Lower leg skin (tissue), 3 donors: ENCODE results near the gene ASTL.

ENCODE experiments used
- POLR2A ChIP-seq, 2 donors: fragments of 450-650 bp; IDR thresholded peaks; one replicate each; pipeline ENCODE4 v1.6.1; 2016 to 2017; ENCODE audit warnings: antibody characterized with exemption in 2 of 2, mild to moderate bottlenecking in 1 of 2, moderate library complexity in 1 of 2
- TF ChIP-seq, protein P1 (sequence below), 3 donors: fragments of 450-650 bp; IDR thresholded peaks; one replicate each; pipeline ENCODE4 v1.5.1; 2016; ENCODE audit warnings: antibody characterized with exemption in 3 of 3, mild to moderate bottlenecking in 3 of 3, moderate library complexity in 2 of 3

DNA sequence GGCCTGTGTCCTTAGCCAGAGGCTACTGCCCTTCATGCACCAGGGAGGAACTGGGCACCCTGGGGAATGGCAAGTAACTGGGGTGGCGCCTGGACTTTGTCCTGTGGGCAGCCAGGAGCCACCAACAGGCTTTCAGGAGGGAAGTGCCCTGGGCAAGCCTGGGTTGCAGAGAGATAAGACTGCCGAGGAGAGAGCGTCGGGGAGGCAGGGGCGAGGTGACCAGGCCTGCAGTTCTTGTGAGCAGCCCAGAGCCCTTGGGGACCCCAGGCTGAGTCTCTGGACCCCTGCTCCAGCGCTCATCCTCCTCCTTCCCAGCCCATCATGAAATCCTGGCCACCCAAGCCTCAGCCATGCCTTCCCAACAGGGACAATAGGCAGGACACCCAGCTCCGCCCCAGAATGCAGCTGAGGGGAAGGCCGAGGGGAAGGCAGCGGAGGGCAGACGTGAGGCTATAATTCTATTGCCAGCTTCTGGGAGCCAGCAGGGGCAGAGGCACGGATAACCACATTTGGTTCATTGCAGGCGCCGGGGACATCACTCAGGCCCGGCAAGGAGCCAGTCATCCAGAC is 47.1 kb downstream of the ASTL start:
- TF ChIP-seq, protein P1, sequence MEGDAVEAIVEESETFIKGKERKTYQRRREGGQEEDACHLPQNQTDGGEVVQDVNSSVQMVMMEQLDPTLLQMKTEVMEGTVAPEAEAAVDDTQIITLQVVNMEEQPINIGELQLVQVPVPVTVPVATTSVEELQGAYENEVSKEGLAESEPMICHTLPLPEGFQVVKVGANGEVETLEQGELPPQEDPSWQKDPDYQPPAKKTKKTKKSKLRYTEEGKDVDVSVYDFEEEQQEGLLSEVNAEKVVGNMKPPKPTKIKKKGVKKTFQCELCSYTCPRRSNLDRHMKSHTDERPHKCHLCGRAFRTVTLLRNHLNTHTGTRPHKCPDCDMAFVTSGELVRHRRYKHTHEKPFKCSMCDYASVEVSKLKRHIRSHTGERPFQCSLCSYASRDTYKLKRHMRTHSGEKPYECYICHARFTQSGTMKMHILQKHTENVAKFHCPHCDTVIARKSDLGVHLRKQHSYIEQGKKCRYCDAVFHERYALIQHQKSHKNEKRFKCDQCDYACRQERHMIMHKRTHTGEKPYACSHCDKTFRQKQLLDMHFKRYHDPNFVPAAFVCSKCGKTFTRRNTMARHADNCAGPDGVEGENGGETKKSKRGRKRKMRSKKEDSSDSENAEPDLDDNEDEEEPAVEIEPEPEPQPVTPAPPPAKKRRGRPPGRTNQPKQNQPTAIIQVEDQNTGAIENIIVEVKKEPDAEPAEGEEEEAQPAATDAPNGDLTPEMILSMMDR (IDR thresholded peaks at IDR 0.05), result no peak
- no peak for TF ChIP-seq POLR2A (IDR thresholded peaks at IDR 0.05)
